Measurements from ENCODE around the gene SLAMF1. TPM values are rescaled to one million over a fixed set of nuclear protein-coding genes. Genes with fewer than 3 reads are reported as not detected.

SLAMF1 gene
- total RNA-seq, 2 donors from 2014 or later = not detected

DNA sequence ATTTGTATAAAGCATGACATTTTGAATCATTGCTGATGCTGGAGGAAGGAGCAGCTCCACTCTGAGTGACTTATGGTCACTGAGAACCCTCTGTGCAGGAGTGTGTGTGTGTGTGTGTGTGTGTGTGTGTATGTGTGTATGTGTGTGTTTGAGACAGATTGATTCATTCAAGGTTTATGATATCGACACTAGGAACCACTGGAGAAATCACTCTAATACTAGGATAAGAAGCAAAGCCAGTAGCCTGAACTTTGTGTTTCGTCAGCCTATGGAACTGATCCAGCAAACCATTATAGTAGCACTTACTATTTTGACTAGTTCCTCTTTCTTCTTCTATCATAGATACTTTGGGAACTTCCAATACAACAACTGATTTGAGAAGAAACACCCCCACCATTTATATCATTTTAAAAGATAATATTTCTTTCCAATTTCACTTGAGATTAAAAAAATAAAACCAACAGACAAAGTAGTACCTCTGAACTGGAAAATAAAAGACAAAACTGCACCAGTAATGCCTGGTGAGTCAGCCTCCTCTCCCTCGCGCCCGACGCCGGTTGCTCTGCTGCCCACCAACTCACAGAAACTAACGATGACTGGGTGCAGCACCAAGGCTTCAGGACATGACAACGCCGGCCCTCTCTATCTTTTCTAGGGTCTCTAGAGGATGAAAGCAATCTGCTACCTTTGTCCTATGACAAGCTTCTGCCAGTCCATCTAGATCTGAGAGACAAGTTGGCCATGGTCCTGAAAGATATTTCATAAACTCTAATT, 20.9 kb downstream of the SLAMF1 start:
- TF ChIP-seq, protein P1, sequence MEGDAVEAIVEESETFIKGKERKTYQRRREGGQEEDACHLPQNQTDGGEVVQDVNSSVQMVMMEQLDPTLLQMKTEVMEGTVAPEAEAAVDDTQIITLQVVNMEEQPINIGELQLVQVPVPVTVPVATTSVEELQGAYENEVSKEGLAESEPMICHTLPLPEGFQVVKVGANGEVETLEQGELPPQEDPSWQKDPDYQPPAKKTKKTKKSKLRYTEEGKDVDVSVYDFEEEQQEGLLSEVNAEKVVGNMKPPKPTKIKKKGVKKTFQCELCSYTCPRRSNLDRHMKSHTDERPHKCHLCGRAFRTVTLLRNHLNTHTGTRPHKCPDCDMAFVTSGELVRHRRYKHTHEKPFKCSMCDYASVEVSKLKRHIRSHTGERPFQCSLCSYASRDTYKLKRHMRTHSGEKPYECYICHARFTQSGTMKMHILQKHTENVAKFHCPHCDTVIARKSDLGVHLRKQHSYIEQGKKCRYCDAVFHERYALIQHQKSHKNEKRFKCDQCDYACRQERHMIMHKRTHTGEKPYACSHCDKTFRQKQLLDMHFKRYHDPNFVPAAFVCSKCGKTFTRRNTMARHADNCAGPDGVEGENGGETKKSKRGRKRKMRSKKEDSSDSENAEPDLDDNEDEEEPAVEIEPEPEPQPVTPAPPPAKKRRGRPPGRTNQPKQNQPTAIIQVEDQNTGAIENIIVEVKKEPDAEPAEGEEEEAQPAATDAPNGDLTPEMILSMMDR (IDR thresholded peaks at IDR 0.05) = no peak
- no peak for TF ChIP-seq POLR2A (IDR thresholded peaks at IDR 0.05)
- ATAC-seq (no peak), DNase-seq (no peak)
- Histone ChIP-seq H3K27ac (no peak overlapping the region), H3K9me3 (no peaks in the 10 kb centered on the region), H3K4me1 (no peaks in the 10 kb centered on the region), H3K36me3 (replicated peaks in 1 of 2; ENCODE audit: insufficient read depth in 1 of 2, low read depth in 2 of 2) (no peaks in the 10 kb centered on the region), H3K4me3 (no peak overlapping the region), H3K27me3 (no peaks in the 10 kb centered on the region)
- intact Hi-C loops (cut with DNase I) = no loop called here
- WGBS, 2 donors = 71 to 75% methylated on average over 10 of the region's 10 CpGs

DNA sequence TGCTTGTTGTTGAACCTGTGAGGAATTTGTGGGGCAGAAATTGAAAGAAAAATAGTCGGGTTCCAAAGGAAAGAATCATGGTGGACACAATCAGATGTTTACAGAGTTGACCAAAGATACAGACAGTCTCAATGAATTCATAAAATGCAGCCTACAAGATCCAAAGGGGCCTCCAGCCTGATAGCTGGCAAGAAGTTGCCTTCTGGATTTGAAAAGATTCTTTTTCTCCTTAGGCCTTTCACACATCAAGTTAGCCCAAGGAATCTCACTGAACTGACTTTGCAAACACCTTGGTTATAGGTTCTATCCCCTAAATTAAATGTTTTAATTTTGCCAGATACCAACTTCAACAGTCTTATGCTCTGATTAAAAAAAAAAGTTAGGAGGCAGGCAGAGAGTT, 21.5 kb downstream of the SLAMF1 start:
- intact Hi-C loops (cut with DNase I) = no loop called here

DNA sequence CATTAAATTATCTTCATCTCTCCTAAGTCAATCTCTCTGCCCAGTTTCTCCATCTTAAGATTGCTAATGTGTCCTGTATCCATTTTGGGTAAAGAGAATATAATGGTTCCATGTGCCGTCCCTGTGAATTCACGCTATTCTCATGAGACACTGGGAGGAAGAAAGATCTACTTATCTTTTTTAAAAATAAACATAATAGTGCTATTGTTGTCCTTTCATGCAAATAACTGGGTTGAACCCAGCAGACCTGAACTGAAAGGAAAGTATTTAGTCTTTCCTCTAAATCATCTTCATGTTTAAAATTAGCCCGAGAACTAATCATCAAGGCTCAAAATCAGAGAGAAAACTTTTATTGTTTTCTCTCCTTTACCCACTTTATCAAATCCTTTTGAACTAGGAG, 22.4 kb downstream of the SLAMF1 start:
- 70 to 75% methylated on average over 3 of the region's 3 CpGs for WGBS, 2 donors
- Histone ChIP-seq H3K36me3 (replicated peaks in 1 of 2; ENCODE audit: insufficient read depth in 1 of 2, low read depth in 2 of 2) (no peaks in the 10 kb centered on the region), H3K4me3 (no peak overlapping the region), H3K4me1 (no peaks in the 10 kb centered on the region), H3K9me3 (no peaks in the 10 kb centered on the region), H3K27ac (no peak overlapping the region), H3K27me3 (no peaks in the 10 kb centered on the region)
- DNase-seq = no peak
- no peak for ATAC-seq
- TF ChIP-seq POLR2A (IDR thresholded peaks at IDR 0.05) = no peak
- TF ChIP-seq, protein P1 (IDR thresholded peaks at IDR 0.05) = no peak
- intact Hi-C loops (cut with DNase I) = no loop called here

More for the DNA sequence above, 21.5 kb downstream of the SLAMF1 start:
- ATAC-seq (no peak), DNase-seq (no peak)
- no peaks in the 10 kb centered on the region for H3K4me1 ChIP-seq
- TF ChIP-seq POLR2A (IDR thresholded peaks at IDR 0.05) = no peak
- TF ChIP-seq, protein P1 (IDR thresholded peaks at IDR 0.05) = no peak
- no peaks in the 10 kb centered on the region for H3K9me3 ChIP-seq
- no peaks in the 10 kb centered on the region for H3K36me3 ChIP-seq (replicated peaks in 1 of 2; ENCODE audit: insufficient read depth in 1 of 2, low read depth in 2 of 2)
- no peak overlapping the region for H3K4me3 ChIP-seq
- no peak overlapping the region for H3K27ac ChIP-seq
- no peaks in the 10 kb centered on the region for H3K27me3 ChIP-seq
- WGBS, 2 donors = 57 to 76% methylated on average over 1 of the region's 1 CpG

DNA sequence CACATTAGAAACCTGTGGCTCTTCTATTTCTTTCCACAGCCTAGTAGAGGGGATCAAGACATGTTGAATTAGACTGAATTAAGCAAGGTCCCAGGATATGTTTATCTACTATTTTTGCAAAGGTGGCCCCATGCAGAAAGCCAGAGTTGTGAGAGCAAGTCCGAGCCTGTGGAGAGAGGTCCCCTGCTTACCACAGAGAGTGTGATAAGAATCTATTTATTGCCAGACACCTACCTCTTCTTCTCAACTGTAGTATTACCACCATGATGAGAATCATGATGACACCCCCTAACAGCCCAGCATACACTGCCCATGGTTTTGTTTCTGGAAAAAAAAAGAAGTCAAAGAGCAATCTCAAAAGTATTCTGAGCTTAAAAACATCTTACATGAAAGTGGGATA, 23.0 kb downstream of the SLAMF1 start:
- H3K36me3 ChIP-seq (replicated peaks in 1 of 2; ENCODE audit: insufficient read depth in 1 of 2, low read depth in 2 of 2) = no peaks in the 10 kb centered on the region

More for the DNA sequence above, 23.0 kb downstream of the SLAMF1 start:
- Histone ChIP-seq H3K4me3 (no peak overlapping the region), H3K4me1 (no peaks in the 10 kb centered on the region), H3K9me3 (no peaks in the 10 kb centered on the region), H3K27me3 (no peaks in the 10 kb centered on the region), H3K27ac (no peak overlapping the region)
- 43 to 47% methylated on average over 1 of the region's 1 CpG for WGBS, 2 donors
- DNase-seq (no peak), ATAC-seq (no peak)
- no peak for TF ChIP-seq POLR2A (IDR thresholded peaks at IDR 0.05)
- TF ChIP-seq, protein P1 (IDR thresholded peaks at IDR 0.05) = no peak
- intact Hi-C loops (cut with DNase I) = no loop called here

All from body of pancreas (tissue), 4 donors.